Putamen (tissue), 1 donor: Measurements from ENCODE around the gene SYT17.

Source experiments
- DNase-seq: peaks from one replicate; pipeline ENCODE4 v3.0.0-alpha.2; 2016; ENCODE audit warnings: low spot score

Gene SYT17

GRCh38 chr16:19301931-19302330, 133.9 kb downstream of the SYT17 start:
- no peak for DNase-seq

GRCh38 chr16:19304750-19305149, 136.7 kb downstream of the SYT17 start:
- no peak for DNase-seq

GRCh38 chr16:19305443-19305842, 137.4 kb downstream of the SYT17 start:
- DNase-seq = no peak

- no peak for DNase-seq
Measured at GRCh38 chr16:19307587-19308241, 139.7 kb downstream of the SYT17 start.

- no peak for DNase-seq
Measured at GRCh38 chr16:19308392-19308791, 140.4 kb downstream of the SYT17 start.

- DNase-seq = no peak
Measured at GRCh38 chr16:19309178-19309577, 141.1 kb downstream of the SYT17 start.

GRCh38 chr16:19314718-19315425, 146.8 kb downstream of the SYT17 start:
- no peak for DNase-seq

GRCh38 chr16:19315889-19316433, 147.9 kb downstream of the SYT17 start:
- DNase-seq = no peak

GRCh38 chr16:19316846-19317245, 148.8 kb downstream of the SYT17 start:
- no peak for DNase-seq
